ENCODE measurements around the gene NT5C1A. TPM values are rescaled to one million over a fixed set of nuclear protein-coding genes. Genes with fewer than 3 reads are reported as not detected.

NT5C1A gene
- not detected in 5 replicates for total RNA-seq (2022; extraction: Qiagen RNA extraction; ENCODE audit: low read depth)

GRCh38 chr1:39671793-39672550 lies at the start of gene NT5C1A:
Gene NT5C1A (minus strand): TSS chr1:39672107. CDS start chr1:39672038, 69 bp downstream.

GRCh38 chr1:39691383-39692151 lies 19.7 kb upstream of the NT5C1A start, which contains the start of gene HPCAL4:
Gene HPCAL4 (minus strand): TSS chr1:39691433. CDS start chr1:39684603, 6,830 bp downstream.

GRCh38 chr1:39639305-39640130 lies 32.4 kb downstream of the NT5C1A start, which contains the start of gene HEYL:
Gene HEYL (minus strand): TSS chr1:39639643. CDS start chr1:39639625, 18 bp downstream.

Other genes with a start within 250 kb of the NT5C1A start
- 0.17 to 0.37 TPM (median 0.24 TPM) in 4 of 5 replicates, not detected in the other for gene BMP8A, start 180.5 kb downstream of the NT5C1A start, total RNA-seq (2022; extraction: Qiagen RNA extraction; ENCODE audit: low read depth)
- gene PABPC4, start 95.3 kb downstream of the NT5C1A start, total RNA-seq (2022; extraction: Qiagen RNA extraction; ENCODE audit: low read depth) = 117 to 173 TPM (median 127 TPM) in 5 replicates
- 2.8 to 3.9 TPM (median 3.5 TPM) in 5 replicates for gene HEYL, start 32.5 kb downstream of the NT5C1A start, total RNA-seq (2022; extraction: Qiagen RNA extraction; ENCODE audit: low read depth)
- 0.19 to 0.36 TPM (median 0.26 TPM) in 5 replicates for gene HPCAL4, start 19.3 kb upstream of the NT5C1A start, total RNA-seq (2022; extraction: Qiagen RNA extraction; ENCODE audit: low read depth)
- 39.4 to 41.3 TPM (median 40.1 TPM) in 5 replicates for gene PPIE, start 66.8 kb upstream of the NT5C1A start, total RNA-seq (2022; extraction: Qiagen RNA extraction; ENCODE audit: low read depth)
- 0.25 to 0.73 TPM (median 0.62 TPM) in 5 replicates for gene OXCT2, start 99.2 kb upstream of the NT5C1A start, total RNA-seq (2022; extraction: Qiagen RNA extraction; ENCODE audit: low read depth)
- gene BMP8B, start 116.8 kb upstream of the NT5C1A start, total RNA-seq (2022; extraction: Qiagen RNA extraction; ENCODE audit: low read depth) = 3.7 to 5.4 TPM (median 4.5 TPM) in 5 replicates
- 14.0 to 20.2 TPM (median 16.3 TPM) in 5 replicates for gene TRIT1, start 211.4 kb upstream of the NT5C1A start, total RNA-seq (2022; extraction: Qiagen RNA extraction; ENCODE audit: low read depth)
- gene MYCL, start 229.8 kb upstream of the NT5C1A start, total RNA-seq (2022; extraction: Qiagen RNA extraction; ENCODE audit: low read depth) = 0.62 to 1.6 TPM (median 1.4 TPM) in 5 replicates